ENCODE measurements around the gene RNF8. TPM values are rescaled to one million over a fixed set of nuclear protein-coding genes. Genes with fewer than 3 reads are reported as not detected.

RNF8 gene
- total and polyA plus RNA-seq, 9 of the 15 experiments (the other 6 are each of a cell fraction or from before 2014, with no cell fraction given): 10.6 to 47.0 (median 37.5) TPM

DNA sequence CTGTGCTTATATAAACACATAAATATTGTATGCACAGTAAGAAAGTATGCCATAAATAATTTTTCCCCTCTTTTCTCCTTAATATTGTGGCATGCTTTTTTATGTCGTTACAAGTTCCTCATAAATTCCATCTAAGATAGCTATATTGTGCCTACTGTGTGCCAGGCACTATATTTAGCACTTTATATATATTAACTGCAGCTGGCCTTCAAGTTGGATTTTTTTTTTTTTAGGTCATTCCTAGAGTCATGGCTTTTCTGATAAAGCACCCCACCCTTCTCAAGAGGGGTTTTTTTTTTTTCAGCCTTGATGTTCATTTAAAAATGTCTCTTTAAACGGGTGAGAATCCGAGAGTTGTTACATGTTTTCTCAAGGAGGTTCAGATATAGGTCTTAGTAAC, 42.8 kb upstream of the RNF8 start (continued):
- TF ChIP-seq, protein P1, sequence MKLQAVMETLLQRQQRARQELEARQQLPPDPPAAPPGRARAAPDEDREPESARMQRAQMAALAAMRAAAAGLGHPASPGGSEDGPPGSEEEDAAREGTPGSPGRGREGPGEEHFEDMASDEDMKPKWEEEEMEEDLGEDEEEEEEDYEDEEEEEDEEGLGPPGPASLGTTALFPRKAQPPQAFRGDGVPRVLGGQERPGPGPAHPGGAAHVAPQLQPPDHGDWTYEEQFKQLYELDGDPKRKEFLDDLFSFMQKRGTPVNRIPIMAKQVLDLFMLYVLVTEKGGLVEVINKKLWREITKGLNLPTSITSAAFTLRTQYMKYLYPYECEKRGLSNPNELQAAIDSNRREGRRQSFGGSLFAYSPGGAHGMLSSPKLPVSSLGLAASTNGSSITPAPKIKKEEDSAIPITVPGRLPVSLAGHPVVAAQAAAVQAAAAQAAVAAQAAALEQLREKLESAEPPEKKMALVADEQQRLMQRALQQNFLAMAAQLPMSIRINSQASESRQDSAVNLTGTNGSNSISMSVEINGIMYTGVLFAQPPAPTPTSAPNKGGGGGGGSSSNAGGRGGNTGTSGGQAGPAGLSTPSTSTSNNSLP (IDR thresholded peaks at IDR 0.05; ENCODE audit: borderline replicate concordance, low read depth, low read length): no peak
- no peak for TF ChIP-seq SNIP1 (IDR thresholded peaks at IDR 0.05; ENCODE audit: low read depth)
- TF ChIP-seq, protein P2, sequence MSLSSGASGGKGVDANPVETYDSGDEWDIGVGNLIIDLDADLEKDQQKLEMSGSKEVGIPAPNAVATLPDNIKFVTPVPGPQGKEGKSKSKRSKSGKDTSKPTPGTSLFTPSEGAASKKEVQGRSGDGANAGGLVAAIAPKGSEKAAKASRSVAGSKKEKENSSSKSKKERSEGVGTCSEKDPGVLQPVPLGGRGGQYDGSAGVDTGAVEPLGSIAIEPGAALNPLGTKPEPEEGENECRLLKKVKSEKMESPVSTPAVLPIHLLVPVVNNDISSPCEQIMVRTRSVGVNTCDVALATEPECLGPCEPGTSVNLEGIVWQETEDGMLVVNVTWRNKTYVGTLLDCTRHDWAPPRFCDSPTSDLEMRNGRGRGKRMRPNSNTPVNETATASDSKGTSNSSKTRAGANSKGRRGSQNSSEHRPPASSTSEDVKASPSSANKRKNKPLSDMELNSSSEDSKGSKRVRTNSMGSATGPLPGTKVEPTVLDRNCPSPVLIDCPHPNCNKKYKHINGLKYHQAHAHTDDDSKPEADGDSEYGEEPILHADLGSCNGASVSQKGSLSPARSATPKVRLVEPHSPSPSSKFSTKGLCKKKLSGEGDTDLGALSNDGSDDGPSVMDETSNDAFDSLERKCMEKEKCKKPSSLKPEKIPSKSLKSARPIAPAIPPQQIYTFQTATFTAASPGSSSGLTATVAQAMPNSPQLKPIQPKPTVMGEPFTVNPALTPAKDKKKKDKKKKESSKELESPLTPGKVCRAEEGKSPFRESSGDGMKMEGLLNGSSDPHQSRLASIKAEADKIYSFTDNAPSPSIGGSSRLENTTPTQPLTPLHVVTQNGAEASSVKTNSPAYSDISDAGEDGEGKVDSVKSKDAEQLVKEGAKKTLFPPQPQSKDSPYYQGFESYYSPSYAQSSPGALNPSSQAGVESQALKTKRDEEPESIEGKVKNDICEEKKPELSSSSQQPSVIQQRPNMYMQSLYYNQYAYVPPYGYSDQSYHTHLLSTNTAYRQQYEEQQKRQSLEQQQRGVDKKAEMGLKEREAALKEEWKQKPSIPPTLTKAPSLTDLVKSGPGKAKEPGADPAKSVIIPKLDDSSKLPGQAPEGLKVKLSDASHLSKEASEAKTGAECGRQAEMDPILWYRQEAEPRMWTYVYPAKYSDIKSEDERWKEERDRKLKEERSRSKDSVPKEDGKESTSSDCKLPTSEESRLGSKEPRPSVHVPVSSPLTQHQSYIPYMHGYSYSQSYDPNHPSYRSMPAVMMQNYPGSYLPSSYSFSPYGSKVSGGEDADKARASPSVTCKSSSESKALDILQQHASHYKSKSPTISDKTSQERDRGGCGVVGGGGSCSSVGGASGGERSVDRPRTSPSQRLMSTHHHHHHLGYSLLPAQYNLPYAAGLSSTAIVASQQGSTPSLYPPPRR (CRISPR knock-in tag; IDR thresholded peaks at IDR 0.05; ENCODE audit: borderline replicate concordance): no peak
- no peak for TF ChIP-seq STAT5B (CRISPR knock-in tag; IDR thresholded peaks at IDR 0.05)
- TF ChIP-seq RFX1 (IDR thresholded peaks at IDR 0.05): no peak
- TF ChIP-seq KDM5B (IDR thresholded peaks at IDR 0.05; ENCODE audit: insufficient replicate concordance, low read depth, low read length): no peak
- TF ChIP-seq, protein P3, sequence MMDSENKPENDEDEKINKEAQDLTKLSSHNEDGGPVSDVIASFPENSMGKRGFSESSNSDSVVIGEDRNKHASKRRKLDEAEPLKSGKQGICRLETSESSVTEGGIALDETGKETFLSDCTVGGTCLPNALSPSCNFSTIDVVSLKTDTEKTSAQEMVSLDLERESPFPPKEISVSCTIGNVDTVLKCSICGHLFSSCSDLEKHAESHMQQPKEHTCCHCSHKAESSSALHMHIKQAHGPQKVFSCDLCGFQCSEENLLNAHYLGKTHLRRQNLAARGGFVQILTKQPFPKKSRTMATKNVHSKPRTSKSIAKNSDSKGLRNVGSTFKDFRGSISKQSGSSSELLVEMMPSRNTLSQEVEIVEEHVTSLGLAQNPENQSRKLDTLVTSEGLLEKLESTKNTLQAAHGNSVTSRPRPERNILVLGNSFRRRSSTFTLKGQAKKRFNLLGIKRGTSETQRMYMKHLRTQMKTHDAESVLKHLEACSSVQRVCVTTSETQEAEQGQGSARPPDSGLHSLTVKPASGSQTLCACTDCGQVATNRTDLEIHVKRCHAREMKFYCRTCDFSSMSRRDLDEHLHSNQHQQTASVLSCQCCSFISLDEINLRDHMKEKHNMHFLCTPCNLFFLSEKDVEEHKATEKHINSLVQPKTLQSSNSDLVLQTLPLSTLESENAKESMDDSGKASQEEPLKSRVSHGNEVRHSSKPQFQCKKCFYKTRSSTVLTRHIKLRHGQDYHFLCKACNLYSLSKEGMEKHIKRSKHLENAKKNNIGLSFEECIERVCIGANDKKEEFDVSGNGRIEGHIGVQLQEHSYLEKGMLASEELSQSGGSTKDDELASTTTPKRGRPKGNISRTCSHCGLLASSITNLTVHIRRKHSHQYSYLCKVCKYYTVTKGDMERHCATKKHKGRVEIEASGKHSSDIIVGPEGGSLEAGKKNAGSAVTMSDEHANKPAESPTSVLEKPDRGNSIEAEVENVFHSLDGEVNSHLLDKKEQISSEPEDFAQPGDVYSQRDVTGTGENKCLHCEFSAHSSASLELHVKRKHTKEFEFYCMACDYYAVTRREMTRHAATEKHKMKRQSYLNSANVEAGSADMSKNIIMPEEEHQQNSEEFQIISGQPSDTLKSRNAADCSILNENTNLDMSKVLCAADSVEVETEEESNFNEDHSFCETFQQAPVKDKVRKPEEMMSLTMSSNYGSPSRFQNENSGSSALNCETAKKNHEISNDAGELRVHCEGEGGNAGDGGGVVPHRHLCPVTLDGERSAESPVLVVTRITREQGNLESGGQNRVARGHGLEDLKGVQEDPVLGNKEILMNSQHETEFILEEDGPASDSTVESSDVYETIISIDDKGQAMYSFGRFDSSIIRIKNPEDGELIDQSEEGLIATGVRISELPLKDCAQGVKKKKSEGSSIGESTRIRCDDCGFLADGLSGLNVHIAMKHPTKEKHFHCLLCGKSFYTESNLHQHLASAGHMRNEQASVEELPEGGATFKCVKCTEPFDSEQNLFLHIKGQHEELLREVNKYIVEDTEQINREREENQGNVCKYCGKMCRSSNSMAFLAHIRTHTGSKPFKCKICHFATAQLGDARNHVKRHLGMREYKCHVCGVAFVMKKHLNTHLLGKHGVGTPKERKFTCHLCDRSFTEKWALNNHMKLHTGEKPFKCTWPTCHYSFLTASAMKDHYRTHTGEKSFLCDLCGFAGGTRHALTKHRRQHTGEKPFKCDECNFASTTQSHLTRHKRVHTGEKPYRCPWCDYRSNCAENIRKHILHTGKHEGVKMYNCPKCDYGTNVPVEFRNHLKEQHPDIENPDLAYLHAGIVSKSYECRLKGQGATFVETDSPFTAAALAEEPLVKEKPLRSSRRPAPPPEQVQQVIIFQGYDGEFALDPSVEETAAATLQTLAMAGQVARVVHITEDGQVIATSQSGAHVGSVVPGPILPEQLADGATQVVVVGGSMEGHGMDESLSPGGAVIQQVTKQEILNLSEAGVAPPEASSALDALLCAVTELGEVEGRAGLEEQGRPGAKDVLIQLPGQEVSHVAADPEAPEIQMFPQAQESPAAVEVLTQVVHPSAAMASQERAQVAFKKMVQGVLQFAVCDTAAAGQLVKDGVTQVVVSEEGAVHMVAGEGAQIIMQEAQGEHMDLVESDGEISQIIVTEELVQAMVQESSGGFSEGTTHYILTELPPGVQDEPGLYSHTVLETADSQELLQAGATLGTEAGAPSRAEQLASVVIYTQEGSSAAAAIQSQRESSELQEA (IDR thresholded peaks at IDR 0.05; ENCODE audit: low read depth): no peak
- no peak for TF ChIP-seq POLR2A (conservative IDR thresholded peaks at IDR 0.05)
- no peak for TF ChIP-seq RBM34 (IDR thresholded peaks at IDR 0.05; ENCODE audit: borderline replicate concordance, insufficient read depth, low read length)
- TF ChIP-seq PHB2 (IDR thresholded peaks at IDR 0.05; ENCODE audit: low read depth): no peak
- TF ChIP-seq IRF2 (CRISPR knock-in tag; IDR thresholded peaks at IDR 0.05): no peak
- no peak for TF ChIP-seq CBX2 (IDR thresholded peaks at IDR 0.05; ENCODE audit: insufficient read depth, low read length, poor library complexity, severe bottlenecking)
- TF ChIP-seq DDX20 (tag; IDR thresholded peaks at IDR 0.05; ENCODE audit: low read depth): no peak
